ENCODE results near the gene CLDN17.

CLDN17 gene

DNA sequence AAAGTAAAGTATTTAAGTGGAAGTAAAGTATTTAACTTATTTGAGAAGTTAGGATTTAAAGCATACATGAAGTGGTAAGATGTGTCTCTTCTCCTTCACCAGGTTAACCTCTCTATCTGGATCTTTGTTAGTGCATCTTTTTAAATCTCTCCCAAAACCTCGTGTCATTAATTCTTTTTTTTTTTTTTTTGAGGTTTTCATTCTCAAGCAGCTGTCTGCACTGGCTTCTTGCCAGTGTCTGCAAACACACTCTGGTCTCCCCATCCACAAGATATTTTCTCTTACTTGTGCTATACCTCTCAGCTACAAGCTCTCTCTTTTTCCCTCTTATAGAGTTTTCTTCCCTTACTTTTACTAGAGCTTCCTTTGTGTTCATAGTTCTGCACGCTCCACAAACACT, 49.0 kb downstream of the CLDN17 start:
- DNase-seq (ENCODE audit: low read depth): no peak

DNA sequence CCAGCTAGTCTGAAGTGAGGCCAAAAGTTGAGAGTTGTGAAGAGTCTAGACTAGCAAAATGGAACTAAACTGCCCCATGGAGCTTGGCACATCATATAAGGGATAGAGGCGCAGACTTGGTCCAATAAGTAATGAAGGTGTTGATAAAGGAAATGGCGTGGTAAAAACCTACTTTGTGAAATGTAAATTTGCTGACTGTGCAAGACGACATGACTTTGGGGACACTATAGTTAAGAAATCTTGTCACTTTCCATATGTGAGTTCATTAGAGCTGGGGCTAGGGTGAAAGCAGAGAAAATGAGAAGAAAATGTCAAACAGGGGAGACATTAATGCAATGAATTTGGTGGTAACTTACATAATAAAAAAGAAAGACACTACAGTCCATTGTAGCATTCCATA, 50.1 kb downstream of the CLDN17 start:
- no peak for DNase-seq (ENCODE audit: low read depth)

Data from activated T-helper 9 cell treated with anti-CD3 and anti-CD28 coated beads, Interleukin-2, amount 50 U/mL, for 16 hours (primary cell).